SK-N-SH treated with all-trans-retinoic acid at 6 μM for 48 hours (cell line): Measurements from ENCODE around the gene SLC6A8.

Experiments
- TCF4 ChIP-seq: fragments of 250-450 bp; sonication (Bioruptor Pico); IDR thresholded peaks from 2 replicates; pipeline ENCODE4 v1.8.0; 2021; ENCODE audit warnings: mild to moderate bottlenecking, moderate library complexity, borderline replicate concordance
- ZNF70 ChIP-seq: fragments of 450-650 bp; formaldehyde crosslinking; IDR thresholded peaks from 2 replicates; pipeline ENCODE4 v1.5.0; 2020; ENCODE audit warnings: mild to moderate bottlenecking, moderate library complexity

GRCh38 chrX:153704021-153704526 is 16.3 kb downstream of the SLC6A8 start:
- TF ChIP-seq TCF4 (CRISPR knock-in tag) (no peak), ZNF70 (CRISPR knock-in tag) (no peak)
